ENCODE data around the gene YWHAG. TPM values are rescaled to one million over a fixed set of nuclear protein-coding genes. Genes with fewer than 3 reads are reported as not detected.
A peak's percentile ranks its signal among the peaks of the same experiment; 100 is the strongest.
"Not testable (repeated sequence)": the region's sequence is repeated elsewhere in the genome, so short reads cannot be mapped to it uniquely, and the experiment has no call there.

YWHAG gene
- total and polyA plus RNA-seq, 12 donors, result 50.5 to 309 (median 98.0) TPM

DNA sequence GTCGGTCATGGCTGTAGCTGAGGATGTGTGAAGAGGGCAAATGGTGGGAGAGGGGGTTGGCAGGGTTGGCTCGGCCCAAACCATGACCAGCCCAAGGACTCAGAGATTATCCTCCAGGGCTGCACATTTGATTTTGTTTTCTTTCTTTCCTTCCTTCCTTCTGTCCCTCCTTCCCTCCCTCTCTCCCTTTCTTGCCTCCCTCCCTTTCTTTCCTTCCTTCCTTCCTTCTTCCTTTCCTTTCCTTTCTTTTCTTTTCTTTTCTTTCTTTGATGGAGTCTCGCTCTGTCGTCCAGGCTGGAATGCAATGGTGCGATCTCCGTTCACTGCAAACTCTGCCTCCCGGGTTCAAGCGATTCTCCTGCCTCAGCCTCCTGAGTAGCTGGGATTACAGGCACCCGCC, 46.9 kb upstream of the YWHAG start:
- Histone ChIP-seq H3K4me1 (replicated peaks in 1 of 2) (no peaks in the 10 kb centered on the region), H3K36me3 (replicated peaks in 1 of 2) (no peaks in the 10 kb centered on the region), H3K9me3 (replicated peaks in 1 of 3) (no peaks in the 10 kb centered on the region), H3K4me3 (no peak overlapping the region), H3K27me3 (no peaks in the 10 kb centered on the region), H3K27ac (no peak overlapping the region)
- 78 to 90% (median 89%) methylated on average over 9 of the region's 9 CpGs for WGBS, 4 donors
- no peak for DNase-seq
- intact Hi-C loops (cut with DNase I), result no loop called here
- TF ChIP-seq POLR2A (IDR thresholded peaks at IDR 0.05), result no peak
- TF ChIP-seq, protein P1, sequence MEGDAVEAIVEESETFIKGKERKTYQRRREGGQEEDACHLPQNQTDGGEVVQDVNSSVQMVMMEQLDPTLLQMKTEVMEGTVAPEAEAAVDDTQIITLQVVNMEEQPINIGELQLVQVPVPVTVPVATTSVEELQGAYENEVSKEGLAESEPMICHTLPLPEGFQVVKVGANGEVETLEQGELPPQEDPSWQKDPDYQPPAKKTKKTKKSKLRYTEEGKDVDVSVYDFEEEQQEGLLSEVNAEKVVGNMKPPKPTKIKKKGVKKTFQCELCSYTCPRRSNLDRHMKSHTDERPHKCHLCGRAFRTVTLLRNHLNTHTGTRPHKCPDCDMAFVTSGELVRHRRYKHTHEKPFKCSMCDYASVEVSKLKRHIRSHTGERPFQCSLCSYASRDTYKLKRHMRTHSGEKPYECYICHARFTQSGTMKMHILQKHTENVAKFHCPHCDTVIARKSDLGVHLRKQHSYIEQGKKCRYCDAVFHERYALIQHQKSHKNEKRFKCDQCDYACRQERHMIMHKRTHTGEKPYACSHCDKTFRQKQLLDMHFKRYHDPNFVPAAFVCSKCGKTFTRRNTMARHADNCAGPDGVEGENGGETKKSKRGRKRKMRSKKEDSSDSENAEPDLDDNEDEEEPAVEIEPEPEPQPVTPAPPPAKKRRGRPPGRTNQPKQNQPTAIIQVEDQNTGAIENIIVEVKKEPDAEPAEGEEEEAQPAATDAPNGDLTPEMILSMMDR (IDR thresholded peaks at IDR 0.05), result no peak

DNA sequence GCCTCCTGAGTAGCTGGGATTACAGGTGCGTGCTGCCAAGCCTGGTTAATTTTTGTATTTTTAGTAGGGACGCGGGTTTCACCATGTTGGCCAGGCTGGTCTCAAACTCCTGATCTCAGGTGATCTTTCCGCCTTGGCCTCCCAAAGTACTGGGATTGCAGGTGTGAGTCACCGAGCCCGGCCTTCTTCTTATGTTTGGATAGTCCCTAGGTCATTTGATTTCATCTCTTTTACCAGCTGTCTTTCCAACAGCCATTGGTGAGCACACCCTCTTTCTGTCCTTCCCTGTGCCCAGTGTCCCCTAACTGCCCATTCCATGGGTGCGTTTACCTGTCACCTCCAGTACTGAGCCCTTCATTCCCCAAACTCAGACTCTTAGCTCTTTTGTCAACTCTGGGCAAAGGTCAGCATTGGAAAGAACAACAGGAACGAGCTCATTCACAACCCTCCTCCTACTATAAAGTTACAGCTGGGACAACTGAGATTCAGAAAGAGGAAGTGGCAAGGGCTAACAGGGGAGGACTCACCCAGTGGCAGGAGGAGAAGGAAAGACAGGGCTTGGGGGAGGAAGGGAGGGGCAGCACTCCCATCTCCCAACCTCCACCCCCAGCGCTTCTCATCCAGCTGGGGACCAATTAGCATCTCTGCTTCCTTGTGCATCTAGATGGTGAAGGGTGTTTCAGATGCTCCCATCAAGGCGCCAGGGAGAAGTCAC, 45.1 kb upstream of the YWHAG start:
- Histone ChIP-seq H3K27me3 (no peaks in the 10 kb centered on the region), H3K4me3 (no peak overlapping the region), H3K4me1 (replicated peaks in 1 of 2) (no peaks in the 10 kb centered on the region), H3K9me3 (replicated peaks in 1 of 3) (no peaks in the 10 kb centered on the region), H3K36me3 (replicated peaks in 1 of 2) (no peaks in the 10 kb centered on the region), H3K27ac (peak overlapping the region in 2 of 5 donors; percentile 41 to 65)
- WGBS, 4 donors, result 79 to 89% (median 83%) methylated on average over 10 of the region's 10 CpGs
- peak in 1 of 7 donors; percentile 25 for DNase-seq
- intact Hi-C loops (cut with DNase I), result no loop called here
- TF ChIP-seq, protein P1 (IDR thresholded peaks at IDR 0.05), result no peak
- TF ChIP-seq POLR2A (IDR thresholded peaks at IDR 0.05), result no peak

DNA sequence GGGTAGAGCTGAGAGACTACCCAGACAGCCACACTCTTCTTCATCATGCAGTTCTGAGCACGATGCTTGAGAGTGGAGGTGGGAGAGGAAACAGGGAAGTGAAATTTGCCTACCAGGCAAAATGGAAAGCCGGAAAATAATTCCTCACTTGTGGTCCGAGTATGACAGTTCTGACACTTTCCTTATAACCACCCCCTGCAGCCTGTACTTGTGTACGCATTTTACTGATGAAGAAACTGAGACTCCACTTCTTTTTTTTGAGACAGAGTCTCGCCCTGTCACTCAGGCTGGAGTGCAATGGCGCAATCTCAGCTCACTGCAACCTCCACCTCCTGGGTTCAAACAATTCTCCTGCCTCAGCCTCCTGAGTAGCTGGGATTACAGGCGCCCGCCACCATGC, 44.3 kb upstream of the YWHAG start:
- 59 to 74% (median 69%) methylated on average over 8 of the region's 8 CpGs for WGBS, 4 donors
- H3K27me3 ChIP-seq; H3K9me3 ChIP-seq (replicated peaks in 1 of 3); H3K4me3 ChIP-seq; intact Hi-C loops (cut with DNase I); H3K4me1 ChIP-seq (replicated peaks in 1 of 2); H3K36me3 ChIP-seq (replicated peaks in 1 of 2): not testable (repeated sequence)
- DNase-seq, result peak in 1 of 7 donors; percentile 32
- H3K27ac ChIP-seq, result peak overlapping the region in 1 of 5 donors; percentile 65

DNA sequence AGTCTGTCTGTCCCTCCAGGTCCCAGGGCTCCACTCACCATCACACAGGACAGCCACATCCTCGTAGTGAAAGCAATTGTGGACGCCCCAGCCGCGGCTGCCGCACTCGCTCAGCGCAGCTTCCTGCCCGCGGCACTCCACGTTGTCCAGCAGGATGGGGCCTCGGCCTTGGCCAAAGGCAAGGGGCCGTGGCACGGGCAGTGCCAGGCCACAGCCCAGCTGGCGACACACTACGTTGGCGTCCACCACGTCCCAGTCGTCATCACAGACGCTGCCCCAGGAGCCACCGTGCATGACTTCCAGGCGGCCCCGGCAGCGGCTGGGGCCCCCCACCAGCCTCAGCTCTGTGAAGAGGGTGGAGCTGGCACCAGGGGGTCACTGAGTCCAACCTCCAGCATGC, 41.5 kb upstream of the YWHAG start:
- peaks cover 11 to 14% of the 10 kb centered on the region in 2 donors for H3K4me1 ChIP-seq (replicated peaks in 1 of 2)
- WGBS, 4 donors, result 89 to 95% (median 92%) methylated on average over 17 to 23 of the region's 23 CpGs
- no peaks in the 10 kb centered on the region for H3K27me3 ChIP-seq
- intact Hi-C loops (cut with DNase I), result no loop called here
- no peaks in the 10 kb centered on the region for H3K9me3 ChIP-seq (replicated peaks in 1 of 3)
- no peak for DNase-seq
- no peak overlapping the region for H3K27ac ChIP-seq
- H3K36me3 ChIP-seq (replicated peaks in 1 of 2), result no peaks in the 10 kb centered on the region
- H3K4me3 ChIP-seq, result no peak overlapping the region
- no peak for TF ChIP-seq POLR2A (IDR thresholded peaks at IDR 0.05)
- TF ChIP-seq, protein P1 (IDR thresholded peaks at IDR 0.05), result no peak
